Right lobe of liver (tissue), 6 donors: Measurements from ENCODE around the gene PIAS4. TPM values are rescaled to one million over a fixed set of nuclear protein-coding genes. Genes with fewer than 3 reads are reported as not detected.

Source experiments
- ATAC-seq, 4 donors: fragments of 200-7000 bp; cut with Tn5 transposase; one replicate each; pipeline ENCODE4 v1.9.1; 2020; ENCODE audit warnings: mild to moderate bottlenecking in 4 of 4, moderate library complexity in 4 of 4
- DNase-seq, 3 donors: peaks; one replicate each; pipeline ENCODE4 v3.0.0-alpha.2; 2020
- H3K27ac ChIP-seq, 3 donors: fragments of 200-600 bp; one replicate each; pipeline ENCODE4 v1.8.0; 2022
- H3K27me3 ChIP-seq, 2 donors: fragments of 200-600 bp; one replicate each; pipeline ENCODE4 v1.8.0; 2022
- H3K36me3 ChIP-seq, 4 donors: fragments of 200-600 bp; sonication (generic) in 1 of 4; one replicate each; pipeline versions ENCODE4 v1.5.1 to v1.8.0; 2017 to 2022; ENCODE audit warnings: control low read depth in 1 of 4
- H3K4me1 ChIP-seq, 4 donors: fragments of 200-600 bp; sonication (generic) in 1 of 4; one replicate each; pipeline versions ENCODE4 v1.5.1 to v1.8.0; 2017 to 2022; ENCODE audit warnings: control low read depth in 1 of 4
- H3K4me3 ChIP-seq, 3 donors: fragments of 200-600 bp; one replicate each; pipeline ENCODE4 v1.8.0; 2022
- H3K9me3 ChIP-seq, 4 donors: fragments of 200-600 bp; sonication (generic) in 1 of 4; one replicate each; pipeline versions ENCODE4 v1.5.1 to v1.8.0; 2017 to 2022; ENCODE audit warnings: control low read depth in 1 of 4
- CTCF ChIP-seq, 4 donors: fragments of 200-600 bp in 3 of 4; fragments of 450-650 bp in 1 of 4; IDR thresholded peaks; one replicate each; pipeline versions ENCODE4 v1.5.1 to v1.8.0; 2016 to 2022; ENCODE audit warnings: antibody characterized with exemption in 4 of 4, mild to moderate bottlenecking in 2 of 4
- POLR2A ChIP-seq: fragments of 450-650 bp; IDR thresholded peaks from one replicate; pipeline ENCODE4 v1.6.1; 2017; ENCODE audit warnings: antibody characterized with exemption, mild to moderate bottlenecking
- WGBS: methylation state at CpG from one replicate; pipeline ENCODE4 v1.1.6; 2018; ENCODE audit warnings: low coverage, low lambda C conversion rate; ENCODE audit not compliant: insufficient coverage; ENCODE audit errors: missing lambda C conversion rate; 5-methylcytosine and 5-hydroxymethylcytosine counted together
- intact Hi-C, 2 donors: fragments of 100-400 bp; cut with DNase I; formaldehyde crosslinking; loops; one replicate each; pipeline versions ENCODE4 v1.11.2 to v1.14.1; 2022
- total RNA-seq, 6 experiments: library from RNA; depleted of rRNA in 2 of 6; stranded (reverse); fragments of >200 nt in 2 of 6; fragmentation: NEBNext Ultra II Directional in 3 of 6; extraction: Animal tissue kit (Norgen Biotek cat#: 25700) in 3 of 6; gene quantifications; one replicate each; pipeline versions ENCODE4 v1.1.0 to v1.2.4, GENCODE V29; 2016 to 2023
- donor health status: DM: no; HTN: yes; CAD: no.
- donor health status: DM: no; HTN: no; CAD: no.
- donor health status: DM: no; HTN: no; CAD: no.
- donor health status: DM: no; HTN: yes; CAD: no.
- donor health status: DM: no; HTN: yes; CAD: no.

The PIAS4 gene
- total RNA-seq, 6 experiments from 2014 or later, result 9.9 to 20.0 (median 14.9) TPM

GRCh38 chr19:4059891-4060620 lies 52.5 kb downstream of the PIAS4 start:
- DNase-seq (peak in 2 of 3 donors; percentile 62 to 69), ATAC-seq (no peak)
- H3K4me1 ChIP-seq, result peaks cover 0 to 66% (median 35%) of the 10 kb centered on the region in 4 donors

DNA sequence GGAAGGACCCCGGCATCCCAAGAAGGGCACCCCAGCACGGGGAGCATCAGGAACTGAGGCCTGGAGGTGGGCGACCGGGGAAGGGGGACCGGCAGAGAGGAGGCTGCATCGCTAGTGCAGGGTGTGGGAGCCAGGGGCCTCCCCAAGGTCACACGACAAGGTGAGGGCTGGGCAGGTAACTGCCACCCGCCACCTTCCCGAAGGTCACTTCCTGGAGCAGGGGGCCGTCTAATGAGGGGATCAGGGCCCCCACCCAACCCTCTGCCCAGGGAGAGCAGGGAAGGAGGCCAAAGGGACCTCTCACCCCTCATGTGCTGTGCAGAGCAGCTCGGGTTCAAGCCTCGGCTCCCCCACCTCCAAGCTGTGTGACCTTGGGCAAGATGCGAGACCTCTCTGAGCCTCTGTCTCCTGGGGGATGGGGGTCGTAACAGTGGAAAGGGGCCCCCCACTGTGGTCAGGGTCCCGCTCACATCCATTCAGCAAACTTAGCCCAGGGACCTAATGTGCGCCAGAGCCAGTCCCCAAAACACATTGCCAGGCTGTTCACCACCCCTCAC lies 53.2 kb downstream of the PIAS4 start:
- Histone ChIP-seq H3K9me3 (no peaks in the 10 kb centered on the region), H3K27ac (peak overlapping the region; percentile 86 to 94 (median 93)), H3K4me3 (peak overlapping the region; percentile 33 to 58 (median 48)), H3K27me3 (no peaks in the 10 kb centered on the region), H3K4me1 (peaks cover 0 to 66% (median 35%) of the 10 kb centered on the region in 4 donors), H3K36me3 (no peaks in the 10 kb centered on the region)
- TF ChIP-seq CTCF (IDR thresholded peaks at IDR 0.05) (no peak), POLR2A (no peak)
- ATAC-seq (no peak), DNase-seq (no peak)
- 0% methylated on average over 1 of the region's 16 CpGs for WGBS
- intact Hi-C loops, result loop anchor here (10.0 kb wide), 2 partner anchors 46 to 56 kb away; partner anchors contain the start of gene PIAS4 (in 1 of the 2)

More at GRCh38 chr19:4059891-4060620, 52.5 kb downstream of the PIAS4 start:
- intact Hi-C loops, result loop anchor here (10.0 kb wide), 2 partner anchors 45 to 55 kb away; partner anchors contain the start of gene PIAS4 (in 1 of the 2)
- no peaks in the 10 kb centered on the region for H3K9me3 ChIP-seq
- no peaks in the 10 kb centered on the region for H3K27me3 ChIP-seq
- peaks cover 0 to 2% (median under 1%) of the 10 kb centered on the region in 4 donors for H3K36me3 ChIP-seq
- H3K27ac ChIP-seq, result peak overlapping the region; percentile 86 to 94 (median 93)
- WGBS, result 39% methylated on average over 12 of the region's 42 CpGs
- peak overlapping the region in 1 of 3 donors; percentile 33 for H3K4me3 ChIP-seq
- no peak for TF ChIP-seq CTCF (IDR thresholded peaks at IDR 0.05)
- peak; percentile 14 for TF ChIP-seq POLR2A

DNA sequence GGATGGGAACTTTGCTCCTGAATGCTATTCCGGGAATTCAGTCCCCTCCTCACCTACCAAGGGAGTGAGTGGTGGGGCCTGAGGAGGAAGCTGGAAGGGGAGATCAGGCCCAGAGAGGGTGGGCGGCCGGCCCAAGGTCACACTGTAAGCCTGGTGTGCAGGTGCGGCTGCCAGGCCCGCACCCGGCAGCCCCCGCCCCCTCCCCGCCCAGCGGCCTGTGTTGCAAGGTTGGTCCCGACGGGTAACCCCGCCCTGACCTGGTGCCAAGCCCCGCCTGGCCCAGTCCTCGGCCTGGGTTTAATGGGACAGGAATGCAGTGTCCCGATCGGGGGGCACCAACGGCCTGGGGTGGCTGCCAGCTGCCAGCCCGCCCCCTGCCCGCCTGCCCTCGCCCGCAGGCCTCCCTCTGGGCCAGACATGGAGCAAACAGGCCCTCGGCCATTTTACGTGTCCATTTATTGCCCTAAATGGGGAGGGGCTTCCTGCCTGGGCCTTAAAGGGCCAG lies 53.7 kb downstream of the PIAS4 start:
- intact Hi-C loops, result loop anchor here (10.0 kb wide), 2 partner anchors 46 to 56 kb away; partner anchors contain the start of gene PIAS4 (in 1 of the 2)
- Histone ChIP-seq H3K27ac (peak overlapping the region; percentile 86 to 94 (median 93)), H3K4me3 (peak overlapping the region; percentile 33 to 58 (median 48)), H3K4me1 (peaks cover 0 to 66% (median 35%) of the 10 kb centered on the region in 4 donors), H3K27me3 (no peaks in the 10 kb centered on the region), H3K36me3 (no peaks in the 10 kb centered on the region), H3K9me3 (no peaks in the 10 kb centered on the region)
- ATAC-seq (peak; percentile 47 to 60 (median 56)), DNase-seq (peak; percentile 93 to 97 (median 94))
- WGBS, result 18% methylated on average over 7 of the region's 23 CpGs
- TF ChIP-seq CTCF (IDR thresholded peaks at IDR 0.05) (no peak), POLR2A (peak; percentile 57)

- TF ChIP-seq POLR2A, result no peak
- no peak for TF ChIP-seq CTCF (IDR thresholded peaks at IDR 0.05)
- Histone ChIP-seq H3K36me3 (no peaks in the 10 kb centered on the region), H3K9me3 (no peaks in the 10 kb centered on the region), H3K4me1 (peaks cover 0 to 66% (median 35%) of the 10 kb centered on the region in 4 donors), H3K4me3 (peak overlapping the region; percentile 33 to 58 (median 48)), H3K27me3 (no peaks in the 10 kb centered on the region), H3K27ac (peak overlapping the region; percentile 86 to 94 (median 93))
- peak in 2 of 4 donors; percentile 1 to 4 for ATAC-seq
- intact Hi-C loops, result loop anchor here (10.0 kb wide), 2 partner anchors 47 to 57 kb away; partner anchors contain the start of gene PIAS4 (in 1 of the 2)
- peak; percentile 73 to 81 (median 81) for DNase-seq
- 0% methylated on average over 5 of the region's 29 CpGs for WGBS
Observed at GRCh38 chr19:4061683-4062418, 54.3 kb downstream of the PIAS4 start.
